VCaP (cell line): ENCODE data around the gene ARFGAP3.
A peak's percentile ranks its signal among the peaks of the same experiment; 100 is the strongest.

Experiments used
- H3K27ac ChIP-seq: fragments of 450-650 bp; 2 replicates; pipeline ENCODE4 v1.5.1; 2017
- TF ChIP-seq, protein P1 (sequence below): fragments of 450-650 bp; conservative IDR thresholded peaks from 2 replicates; pipeline ENCODE4 v1.5.1; 2017; ENCODE audit warnings: mild to moderate bottlenecking, moderate library complexity

ARFGAP3 gene

DNA sequence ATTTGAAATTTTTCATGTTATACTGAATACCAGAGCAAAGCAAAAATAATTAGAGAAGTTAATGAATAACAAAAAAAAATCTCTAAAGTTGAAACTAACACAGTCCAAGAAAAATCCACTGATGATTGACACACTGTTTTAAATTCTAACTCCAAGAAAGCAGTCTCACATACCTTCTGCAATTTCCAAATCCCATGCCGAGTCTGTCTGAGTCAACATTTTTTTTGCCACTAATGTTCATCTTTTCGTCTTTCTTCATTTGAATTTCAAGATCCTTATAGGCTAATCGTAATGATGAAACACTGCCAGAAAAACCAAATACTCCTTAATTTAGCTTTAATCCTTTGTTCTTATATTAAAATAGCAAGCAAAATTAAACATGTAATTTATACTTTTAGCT is 39.5 kb downstream of the ARFGAP3 start:
- TF ChIP-seq, protein P1, sequence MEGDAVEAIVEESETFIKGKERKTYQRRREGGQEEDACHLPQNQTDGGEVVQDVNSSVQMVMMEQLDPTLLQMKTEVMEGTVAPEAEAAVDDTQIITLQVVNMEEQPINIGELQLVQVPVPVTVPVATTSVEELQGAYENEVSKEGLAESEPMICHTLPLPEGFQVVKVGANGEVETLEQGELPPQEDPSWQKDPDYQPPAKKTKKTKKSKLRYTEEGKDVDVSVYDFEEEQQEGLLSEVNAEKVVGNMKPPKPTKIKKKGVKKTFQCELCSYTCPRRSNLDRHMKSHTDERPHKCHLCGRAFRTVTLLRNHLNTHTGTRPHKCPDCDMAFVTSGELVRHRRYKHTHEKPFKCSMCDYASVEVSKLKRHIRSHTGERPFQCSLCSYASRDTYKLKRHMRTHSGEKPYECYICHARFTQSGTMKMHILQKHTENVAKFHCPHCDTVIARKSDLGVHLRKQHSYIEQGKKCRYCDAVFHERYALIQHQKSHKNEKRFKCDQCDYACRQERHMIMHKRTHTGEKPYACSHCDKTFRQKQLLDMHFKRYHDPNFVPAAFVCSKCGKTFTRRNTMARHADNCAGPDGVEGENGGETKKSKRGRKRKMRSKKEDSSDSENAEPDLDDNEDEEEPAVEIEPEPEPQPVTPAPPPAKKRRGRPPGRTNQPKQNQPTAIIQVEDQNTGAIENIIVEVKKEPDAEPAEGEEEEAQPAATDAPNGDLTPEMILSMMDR: no peak
- H3K27ac ChIP-seq: peak overlapping the region; percentile 88; the same call in 1 of the 2 replicates

DNA sequence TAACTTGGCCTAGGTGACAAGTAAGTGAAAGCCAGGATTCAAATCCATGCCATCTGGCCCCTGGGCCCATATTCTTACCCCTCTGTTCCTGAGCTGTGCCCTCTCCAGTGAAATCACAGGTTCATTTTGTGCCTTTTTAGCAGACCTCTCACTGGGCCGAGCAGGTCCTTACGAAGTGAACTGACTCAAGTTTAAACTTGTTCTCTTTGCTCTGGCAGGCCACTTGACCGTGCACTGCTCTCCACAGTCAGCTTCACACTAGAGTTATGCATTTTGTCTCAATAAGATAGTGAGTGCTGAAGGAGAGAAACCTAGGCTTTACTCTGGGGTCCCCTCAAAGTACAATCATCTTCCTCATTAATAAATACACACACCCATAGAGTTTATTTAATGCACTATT is 40.7 kb downstream of the ARFGAP3 start:
- TF ChIP-seq, protein P1: no peak
- H3K27ac ChIP-seq: peak overlapping the region; percentile 88; the same call in 1 of the 2 replicates

DNA sequence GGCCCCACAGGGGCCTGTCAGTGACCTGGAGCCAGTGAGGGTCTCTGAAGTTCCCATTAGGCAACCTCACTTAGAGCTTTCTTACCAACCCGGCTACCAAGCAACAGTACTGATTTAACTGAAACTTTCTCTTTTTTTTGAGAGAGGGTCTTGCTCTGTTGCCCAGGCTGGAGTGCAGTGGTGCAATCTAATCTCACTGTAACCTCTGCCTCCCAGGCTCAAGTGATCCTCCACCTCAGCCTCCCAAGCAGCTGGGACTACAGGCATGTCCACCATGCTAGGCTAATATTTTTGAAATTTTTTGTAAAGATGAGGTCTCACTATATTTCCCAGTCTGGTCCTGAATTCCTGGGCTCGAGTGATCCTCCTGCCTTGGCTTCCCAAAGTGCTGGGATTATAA is 42.5 kb downstream of the ARFGAP3 start:
- TF ChIP-seq, protein P1: no peak
- peak overlapping the region; percentile 57 for H3K27ac ChIP-seq

- H3K27ac ChIP-seq: peak overlapping the region; percentile 57
- TF ChIP-seq, protein P1: no peak
Observed at GRCh38 chr22:42814215-42814614, 42.9 kb downstream of the ARFGAP3 start.

- H3K27ac ChIP-seq: peak overlapping the region; percentile 57
Observed at GRCh38 chr22:42813501-42813900, 43.6 kb downstream of the ARFGAP3 start.

GRCh38 chr22:42811459-42811858 is 45.6 kb downstream of the ARFGAP3 start:
- TF ChIP-seq, protein P1: no peak
- H3K27ac ChIP-seq: peak overlapping the region; percentile 10; the same call in 1 of the 2 replicates

More at GRCh38 chr22:42813501-42813900, 43.6 kb downstream of the ARFGAP3 start:
- TF ChIP-seq, protein P1: no peak

DNA sequence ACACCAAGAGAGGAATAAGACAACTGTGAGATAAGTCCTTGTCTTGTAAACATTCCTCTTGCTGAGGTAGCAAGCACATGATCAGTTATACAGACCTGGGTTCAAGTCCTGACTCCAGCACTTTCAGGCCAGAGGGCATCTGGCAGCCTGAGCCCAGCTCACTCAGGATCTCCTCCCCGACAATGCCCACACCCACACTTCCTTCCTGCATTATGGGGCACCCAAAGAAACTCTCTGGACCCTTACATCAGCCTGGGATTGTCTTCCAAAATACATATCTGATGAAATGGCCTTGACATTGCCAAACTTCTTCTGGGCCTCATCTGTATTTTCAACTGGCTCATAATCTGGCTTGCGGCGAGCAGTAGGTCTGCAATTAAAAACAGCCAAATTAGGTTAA is 48.6 kb downstream of the ARFGAP3 start:
- H3K27ac ChIP-seq: peak overlapping the region; percentile 100
- TF ChIP-seq, protein P1: no peak

GRCh38 chr22:42807185-42807584 is 49.9 kb downstream of the ARFGAP3 start:
- H3K27ac ChIP-seq: peak overlapping the region; percentile 100
- TF ChIP-seq, protein P1: no peak
